ENCODE results near the gene PIGK. TPM values are rescaled to one million over a fixed set of nuclear protein-coding genes. Genes with fewer than 3 reads are reported as not detected.

PIGK gene
- polyA plus RNA-seq, 3 donors = 4.0 to 24.7 (median 19.4) TPM

DNA sequence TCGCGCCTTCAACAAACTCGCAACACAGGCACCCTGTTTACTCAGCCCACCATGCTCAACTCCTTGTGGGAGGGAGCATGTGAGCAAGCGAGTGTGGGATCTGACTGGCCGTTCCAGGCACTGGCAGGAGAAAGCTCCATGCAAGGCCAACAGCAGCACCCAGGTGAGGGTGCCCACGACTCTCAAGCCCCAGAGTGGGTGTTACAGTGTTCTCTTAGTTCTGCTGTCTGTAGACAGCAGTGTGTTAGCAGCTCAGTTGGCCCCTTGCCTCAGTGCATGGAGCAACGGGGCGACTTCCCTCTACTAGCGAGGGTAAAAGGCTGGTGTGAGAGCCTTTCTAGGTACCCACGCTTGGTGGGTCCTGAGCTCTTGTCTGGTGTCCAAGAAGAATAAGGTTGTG lies 114.6 kb downstream of the PIGK start:
- Mint-ChIP-seq H3K4me1 (no peaks in the 10 kb centered on the region), H3K4me3 (no peak overlapping the region), H3K9me3 (peaks cover 0 to 2% (median 2%) of the 10 kb centered on the region in 7 donors), H3K36me3 (peaks cover 5 to 12% of the 10 kb centered on the region in 2 donors), H3K27ac (no peak overlapping the region), H3K27me3 (ENCODE audit: low read depth in 3 of 3) (no peaks in the 10 kb centered on the region)
- Histone ChIP-seq H4K20me1 (ENCODE audit: insufficient read depth, low read length) (no peaks in the 10 kb centered on the region), H3K9ac (ENCODE audit: insufficient read depth, low read length, poor library complexity, severe bottlenecking) (no peak overlapping the region), H3K4me2 (replicated peaks; ENCODE audit: extremely low read depth, low read length, poor library complexity, severe bottlenecking) (no peak overlapping the region), H3K79me2 (ENCODE audit: insufficient read depth, low read length) (no peaks in the 10 kb centered on the region), H2AFZ (ENCODE audit: insufficient read depth, low read depth, low read length, poor library complexity, severe bottlenecking) (no peak overlapping the region), H3K4me3 (replicated peaks in 1 of 3; ENCODE audit: low read depth in 2 of 3, low read length in 3 of 3) (no peak overlapping the region), H3K36me3 (replicated peaks in 1 of 2; ENCODE audit: control insufficient read depth in 1 of 2, insufficient read depth in 2 of 2, low read length in 2 of 2) (no peaks in the 10 kb centered on the region), H3K27me3 (ENCODE audit: control insufficient read depth in 2 of 2, insufficient read depth in 2 of 2, low read length in 2 of 2) (no peaks in the 10 kb centered on the region), H3K4me1 (ENCODE audit: control insufficient read depth in 1 of 2, insufficient read depth in 2 of 2, low read length in 2 of 2) (no peaks in the 10 kb centered on the region), H3K27ac (ENCODE audit: low read depth in 1 of 2, low read length in 2 of 2) (no peak overlapping the region), H3K9me3 (replicated peaks in 1 of 2; ENCODE audit: control insufficient read depth in 1 of 2, insufficient read depth in 1 of 2, low read length in 2 of 2) (no peaks in the 10 kb centered on the region)
- no peak for DNase-seq
- TF ChIP-seq, protein P1, sequence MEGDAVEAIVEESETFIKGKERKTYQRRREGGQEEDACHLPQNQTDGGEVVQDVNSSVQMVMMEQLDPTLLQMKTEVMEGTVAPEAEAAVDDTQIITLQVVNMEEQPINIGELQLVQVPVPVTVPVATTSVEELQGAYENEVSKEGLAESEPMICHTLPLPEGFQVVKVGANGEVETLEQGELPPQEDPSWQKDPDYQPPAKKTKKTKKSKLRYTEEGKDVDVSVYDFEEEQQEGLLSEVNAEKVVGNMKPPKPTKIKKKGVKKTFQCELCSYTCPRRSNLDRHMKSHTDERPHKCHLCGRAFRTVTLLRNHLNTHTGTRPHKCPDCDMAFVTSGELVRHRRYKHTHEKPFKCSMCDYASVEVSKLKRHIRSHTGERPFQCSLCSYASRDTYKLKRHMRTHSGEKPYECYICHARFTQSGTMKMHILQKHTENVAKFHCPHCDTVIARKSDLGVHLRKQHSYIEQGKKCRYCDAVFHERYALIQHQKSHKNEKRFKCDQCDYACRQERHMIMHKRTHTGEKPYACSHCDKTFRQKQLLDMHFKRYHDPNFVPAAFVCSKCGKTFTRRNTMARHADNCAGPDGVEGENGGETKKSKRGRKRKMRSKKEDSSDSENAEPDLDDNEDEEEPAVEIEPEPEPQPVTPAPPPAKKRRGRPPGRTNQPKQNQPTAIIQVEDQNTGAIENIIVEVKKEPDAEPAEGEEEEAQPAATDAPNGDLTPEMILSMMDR (IDR thresholded peaks at IDR 0.05) = no peak
- WGBS (ENCODE audit: insufficient coverage) = 100% methylated on average over 5 of the region's 10 CpGs
- intact Hi-C loops (cut with micrococcal nuclease) = no loop called here

DNA sequence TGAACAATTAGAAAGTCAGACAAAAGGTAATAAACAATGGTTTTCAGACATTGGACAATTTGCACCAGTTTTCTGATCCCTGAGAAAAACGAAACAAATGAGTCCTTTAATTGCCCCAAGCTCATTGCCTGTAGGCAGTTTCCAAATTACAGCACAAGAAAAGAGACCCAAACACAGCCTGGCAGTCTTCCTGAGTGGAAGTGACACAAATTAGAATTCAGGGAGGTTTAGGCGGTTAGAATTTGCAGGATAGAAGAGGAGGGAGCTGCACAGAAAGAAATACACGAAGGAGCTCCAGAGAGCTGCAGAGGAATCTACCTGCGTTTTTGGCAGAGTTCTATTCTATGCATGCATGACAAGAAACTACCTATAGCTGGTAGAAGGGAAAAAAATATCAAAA lies 115.7 kb downstream of the PIGK start:
- no peaks in the 10 kb centered on the region for H3K9me3 ChIP-seq (replicated peaks in 1 of 2; ENCODE audit: control insufficient read depth in 1 of 2, insufficient read depth in 1 of 2, low read length in 2 of 2)
- H4K20me1 ChIP-seq (ENCODE audit: insufficient read depth, low read length) = no peaks in the 10 kb centered on the region
- H2AFZ ChIP-seq (ENCODE audit: insufficient read depth, low read depth, low read length, poor library complexity, severe bottlenecking) = no peak overlapping the region
- H3K79me2 ChIP-seq (ENCODE audit: insufficient read depth, low read length) = no peaks in the 10 kb centered on the region
- H3K4me1 Mint-ChIP-seq = no peaks in the 10 kb centered on the region
- no peaks in the 10 kb centered on the region for H3K27me3 ChIP-seq (ENCODE audit: control insufficient read depth in 2 of 2, insufficient read depth in 2 of 2, low read length in 2 of 2)
- H3K36me3 Mint-ChIP-seq = peaks cover 2 to 10% of the 10 kb centered on the region in 2 donors
- H3K27ac Mint-ChIP-seq = no peak overlapping the region
- no peak overlapping the region for H3K4me2 ChIP-seq (replicated peaks; ENCODE audit: extremely low read depth, low read length, poor library complexity, severe bottlenecking)
- peaks cover 0 to 2% (median 0%) of the 10 kb centered on the region in 7 donors for H3K9me3 Mint-ChIP-seq
- no peak overlapping the region for H3K4me3 ChIP-seq (replicated peaks in 1 of 3; ENCODE audit: low read depth in 2 of 3, low read length in 3 of 3)
- no peaks in the 10 kb centered on the region for H3K27me3 Mint-ChIP-seq (ENCODE audit: low read depth in 3 of 3)
- H3K4me3 Mint-ChIP-seq = no peak overlapping the region
- WGBS (ENCODE audit: insufficient coverage) = 80% methylated on average over 1 of the region's 4 CpGs
- H3K36me3 ChIP-seq (replicated peaks in 1 of 2; ENCODE audit: control insufficient read depth in 1 of 2, insufficient read depth in 2 of 2, low read length in 2 of 2) = no peaks in the 10 kb centered on the region
- intact Hi-C loops (cut with micrococcal nuclease) = no loop called here
- TF ChIP-seq, protein P1 (IDR thresholded peaks at IDR 0.05) = no peak
- H3K27ac ChIP-seq (ENCODE audit: low read depth in 1 of 2, low read length in 2 of 2) = no peak overlapping the region
- no peak for DNase-seq
- H3K4me1 ChIP-seq (ENCODE audit: control insufficient read depth in 1 of 2, insufficient read depth in 2 of 2, low read length in 2 of 2) = no peaks in the 10 kb centered on the region
- no peak overlapping the region for H3K9ac ChIP-seq (ENCODE audit: insufficient read depth, low read length, poor library complexity, severe bottlenecking)
